IgD-negative memory B cell (primary cell): ENCODE data around the gene IKBKG. TPM values are rescaled to one million over a fixed set of nuclear protein-coding genes. Genes with fewer than 3 reads are reported as not detected.
"Not testable (repeated sequence)": the region's sequence is repeated elsewhere in the genome, so short reads cannot be mapped to it uniquely, and the experiment has no call there.

Experiments
- H3K27ac Mint-ChIP-seq, 3 donors: one replicate each; pipeline ENCODE4 v1.8.0; 2020 to 2022; ENCODE audit warnings: mild to moderate bottlenecking in 3 of 3, mixed read lengths in 3 of 3, moderate library complexity in 1 of 3
- H3K27me3 Mint-ChIP-seq: one replicate; pipeline ENCODE4 v1.8.0; 2021; ENCODE audit warnings: mixed read lengths
- H3K36me3 Mint-ChIP-seq: one replicate; pipeline ENCODE4 v1.8.0; 2020; ENCODE audit warnings: mild to moderate bottlenecking, mixed read lengths
- H3K4me1 Mint-ChIP-seq, 3 donors: one replicate each; pipeline ENCODE4 v1.8.0; 2020 to 2022; ENCODE audit warnings: mixed read lengths in 3 of 3, mild to moderate bottlenecking in 1 of 3
- H3K4me3 Mint-ChIP-seq, 4 donors: one replicate each; pipeline ENCODE4 v1.8.0; 2020 to 2022; ENCODE audit warnings: mild to moderate bottlenecking in 4 of 4, mixed read lengths in 4 of 4, moderate library complexity in 3 of 4
- H3K9me3 Mint-ChIP-seq, 3 donors: one replicate each; pipeline ENCODE4 v1.8.0; 2020 to 2021; ENCODE audit warnings: mixed read lengths in 3 of 3, mild to moderate bottlenecking in 1 of 3
- polyA plus RNA-seq: library from polyadenylated mRNA; unstranded; fragments of 300-500 nt; fragmentation: Illumina TruSeq; gene quantifications from one replicate; pipeline ENCODE4 v1.2.3, GENCODE V29; 2021

The IKBKG gene
- polyA plus RNA-seq, 1 donor from 2014 or later, result 37.3 TPM

GRCh38 chrX:154570361-154570760 is 22.9 kb downstream of the IKBKG start:
- not testable (repeated sequence) for H3K9me3 Mint-ChIP-seq, H3K27ac Mint-ChIP-seq, H3K27me3 Mint-ChIP-seq, H3K4me3 Mint-ChIP-seq, H3K36me3 Mint-ChIP-seq, H3K4me1 Mint-ChIP-seq

GRCh38 chrX:154573061-154573460 is 25.6 kb downstream of the IKBKG start:
- H3K9me3 Mint-ChIP-seq, H3K4me1 Mint-ChIP-seq, H3K4me3 Mint-ChIP-seq, H3K27me3 Mint-ChIP-seq, H3K27ac Mint-ChIP-seq, H3K36me3 Mint-ChIP-seq: not testable (repeated sequence)

- not testable (repeated sequence) for H3K4me3 Mint-ChIP-seq, H3K4me1 Mint-ChIP-seq, H3K9me3 Mint-ChIP-seq, H3K36me3 Mint-ChIP-seq, H3K27me3 Mint-ChIP-seq, H3K27ac Mint-ChIP-seq
Observed at GRCh38 chrX:154575076-154575475, 27.7 kb downstream of the IKBKG start.

GRCh38 chrX:154582994-154583393 is 35.6 kb downstream of the IKBKG start:
- not testable (repeated sequence) for H3K27ac Mint-ChIP-seq, H3K36me3 Mint-ChIP-seq, H3K27me3 Mint-ChIP-seq, H3K9me3 Mint-ChIP-seq, H3K4me1 Mint-ChIP-seq, H3K4me3 Mint-ChIP-seq

- not testable (repeated sequence) for H3K27me3 Mint-ChIP-seq, H3K27ac Mint-ChIP-seq, H3K9me3 Mint-ChIP-seq, H3K4me3 Mint-ChIP-seq, H3K4me1 Mint-ChIP-seq, H3K36me3 Mint-ChIP-seq
Observed at GRCh38 chrX:154584585-154585183, 37.3 kb downstream of the IKBKG start, which contains the start of gene CTAG1A. Gene CTAG1A, plus strand, starts transcription at chrX:154585133. Its CDS starts 74 bp downstream, at chrX:154585207.

GRCh38 chrX:154590415-154590814 is 43.0 kb downstream of the IKBKG start:
- not testable (repeated sequence) for H3K4me3 Mint-ChIP-seq, H3K4me1 Mint-ChIP-seq, H3K9me3 Mint-ChIP-seq, H3K27ac Mint-ChIP-seq, H3K27me3 Mint-ChIP-seq, H3K36me3 Mint-ChIP-seq

- Mint-ChIP-seq H3K27me3 (peaks cover 9% of the 10 kb centered on the region), H3K4me1 (peaks cover 0 to 3% (median 0%) of the 10 kb centered on the region in 3 donors), H3K36me3 (peaks cover 3% of the 10 kb centered on the region), H3K4me3 (no peak overlapping the region), H3K27ac (no peak overlapping the region), H3K9me3 (peaks cover 1 to 8% (median 3%) of the 10 kb centered on the region in 3 donors)
Observed at GRCh38 chrX:154592505-154592904, 45.1 kb downstream of the IKBKG start.

- H3K27ac Mint-ChIP-seq, result no peak overlapping the region
- H3K36me3 Mint-ChIP-seq, result peaks cover 3% of the 10 kb centered on the region
- H3K4me3 Mint-ChIP-seq, result peak overlapping the region in 1 of 4 donors; percentile 52
- H3K4me1 Mint-ChIP-seq, result peaks cover 0 to 3% (median 0%) of the 10 kb centered on the region in 3 donors
- H3K9me3 Mint-ChIP-seq, result peaks cover 1 to 12% (median 5%) of the 10 kb centered on the region in 3 donors
- H3K27me3 Mint-ChIP-seq, result peaks cover 9% of the 10 kb centered on the region
Observed at GRCh38 chrX:154593201-154593600, 45.8 kb downstream of the IKBKG start.

GRCh38 chrX:154594491-154594890 is 47.1 kb downstream of the IKBKG start:
- Mint-ChIP-seq H3K36me3 (peaks cover 3% of the 10 kb centered on the region), H3K27me3 (peaks cover 9% of the 10 kb centered on the region), H3K4me1 (peaks cover 0 to 3% (median 0%) of the 10 kb centered on the region in 3 donors), H3K9me3 (peaks cover 1 to 12% (median 5%) of the 10 kb centered on the region in 3 donors), H3K27ac (peak overlapping the region in 1 of 3 donors; percentile 46), H3K4me3 (no peak overlapping the region)

GRCh38 chrX:154595559-154596249 is 48.3 kb downstream of the IKBKG start:
- H3K27ac Mint-ChIP-seq, result no peak overlapping the region
- no peak overlapping the region for H3K4me3 Mint-ChIP-seq
- H3K9me3 Mint-ChIP-seq, result peaks cover 1 to 12% (median 5%) of the 10 kb centered on the region in 3 donors
- peaks cover 0 to 3% (median 0%) of the 10 kb centered on the region in 3 donors for H3K4me1 Mint-ChIP-seq
- H3K27me3 Mint-ChIP-seq, result peaks cover 9% of the 10 kb centered on the region
- peaks cover 5% of the 10 kb centered on the region for H3K36me3 Mint-ChIP-seq

GRCh38 chrX:154596290-154596929 is 49.0 kb downstream of the IKBKG start:
- H3K4me1 Mint-ChIP-seq, result peaks cover 0 to 3% (median 0%) of the 10 kb centered on the region in 3 donors
- peaks cover 5% of the 10 kb centered on the region for H3K36me3 Mint-ChIP-seq
- H3K4me3 Mint-ChIP-seq, result no peak overlapping the region
- no peak overlapping the region for H3K27ac Mint-ChIP-seq
- H3K9me3 Mint-ChIP-seq, result peaks cover 1 to 12% (median 5%) of the 10 kb centered on the region in 3 donors
- peaks cover 9% of the 10 kb centered on the region for H3K27me3 Mint-ChIP-seq

- Mint-ChIP-seq H3K4me1 (peaks cover 0 to 3% (median 0%) of the 10 kb centered on the region in 3 donors), H3K27me3 (peaks cover 6% of the 10 kb centered on the region), H3K9me3 (peaks cover 1 to 11% (median 4%) of the 10 kb centered on the region in 3 donors), H3K36me3 (peaks cover 5% of the 10 kb centered on the region), H3K27ac (no peak overlapping the region), H3K4me3 (no peak overlapping the region)
Observed at GRCh38 chrX:154597221-154597620, 49.8 kb downstream of the IKBKG start.

GRCh38 chrX:154598656-154599055 is 51.2 kb downstream of the IKBKG start:
- Mint-ChIP-seq H3K4me3 (no peak overlapping the region), H3K27ac (no peak overlapping the region), H3K9me3 (peaks cover 1 to 8% (median 2%) of the 10 kb centered on the region in 3 donors), H3K27me3 (peaks cover 4% of the 10 kb centered on the region), H3K4me1 (peaks cover 0 to 3% (median 0%) of the 10 kb centered on the region in 3 donors), H3K36me3 (peaks cover 5% of the 10 kb centered on the region)

GRCh38 chrX:154599531-154599930 is 52.1 kb downstream of the IKBKG start:
- peaks cover 1 to 8% (median 2%) of the 10 kb centered on the region in 3 donors for H3K9me3 Mint-ChIP-seq
- no peak overlapping the region for H3K27ac Mint-ChIP-seq
- peak overlapping the region in 1 of 4 donors; percentile 60 for H3K4me3 Mint-ChIP-seq
- peaks cover 2% of the 10 kb centered on the region for H3K27me3 Mint-ChIP-seq
- peaks cover 5% of the 10 kb centered on the region for H3K36me3 Mint-ChIP-seq
- H3K4me1 Mint-ChIP-seq, result no peaks in the 10 kb centered on the region

GRCh38 chrX:154600759-154601374 is 53.4 kb downstream of the IKBKG start:
- H3K4me3 Mint-ChIP-seq, result no peak overlapping the region
- H3K27me3 Mint-ChIP-seq, result peaks cover 2% of the 10 kb centered on the region
- no peak overlapping the region for H3K27ac Mint-ChIP-seq
- peaks cover 1 to 8% (median 2%) of the 10 kb centered on the region in 3 donors for H3K9me3 Mint-ChIP-seq
- H3K4me1 Mint-ChIP-seq, result no peaks in the 10 kb centered on the region
- peaks cover 2% of the 10 kb centered on the region for H3K36me3 Mint-ChIP-seq
